ENCODE data around the gene IGF1R. TPM values are rescaled to one million over a fixed set of nuclear protein-coding genes. Genes with fewer than 3 reads are reported as not detected.

IGF1R gene
- total RNA-seq, 1 experiment from 2014 or later = 16.3 TPM

- no peak for ATAC-seq
- no peak overlapping the region for H3K9ac ChIP-seq (ENCODE audit: low read length)
- CTCF ChIA-PET = interaction anchor here (1.3 kb wide), 1 partner anchor 12 kb away, joined by 3 read pairs; no protein-coding TSS in a partner anchor
- no peak overlapping the region for H2AFZ ChIP-seq (ENCODE audit: low read depth, low read length, poor library complexity, severe bottlenecking)
- no peak overlapping the region for H3K27ac ChIP-seq (ENCODE audit: low read depth, low read length)
- no peak for TF ChIP-seq POLR2A (IDR thresholded peaks at IDR 0.05; ENCODE audit: borderline replicate concordance, extremely low read depth, insufficient read depth, insufficient read length)
- POLR2A ChIA-PET = no interaction called here
- no peaks in the 10 kb centered on the region for H3K79me2 ChIP-seq (ENCODE audit: insufficient read depth, low read length)
- intact Hi-C loops (cut with micrococcal nuclease) = no loop called here
- no peaks in the 10 kb centered on the region for H3K27me3 ChIP-seq (ENCODE audit: insufficient read depth, low read length)
- H3K4me1 ChIP-seq (ENCODE audit: control insufficient read depth in 1 of 2, insufficient read depth in 2 of 2, low read length in 2 of 2) = peaks cover 4 to 6% of the 10 kb centered on the region in 2 experiments; a peak in 1 of 4 replicates
- H4K20me1 ChIP-seq (ENCODE audit: insufficient read depth) = no peaks in the 10 kb centered on the region
- H3K9me3 ChIP-seq (ENCODE audit: control insufficient read depth in 1 of 2, insufficient read depth in 1 of 2, low read depth in 1 of 2, low read length in 2 of 2) = no peaks in the 10 kb centered on the region
- no peaks in the 10 kb centered on the region for H3K36me3 ChIP-seq (ENCODE audit: control insufficient read depth in 1 of 2, insufficient read depth in 2 of 2, low read length in 2 of 2)
- no peaks in the 10 kb centered on the region for H3K9me2 ChIP-seq (ENCODE audit: insufficient read depth)
- no peak for DNase-seq (ENCODE audit: low read depth, low spot score)
- no peak overlapping the region for H3K4me2 ChIP-seq (ENCODE audit: low read length)
- RAD21 ChIA-PET (ENCODE audit: low non-redundant PET in 1 of 2, low total read pairs in 2 of 2, uncharacterized antibody in 2 of 2, unreplicated experiment in 2 of 2) = no interaction called here
- BruUV-seq (replicated peaks) = no TSS peak
- no peak overlapping the region for H3K4me3 ChIP-seq (replicated peaks in 1 of 2; ENCODE audit: low read depth in 1 of 2, low read length in 2 of 2)
Observed at GRCh38 chr15:98791046-98791701, 142.8 kb downstream of the IGF1R start.

- intact Hi-C loops (cut with micrococcal nuclease) = no loop called here
- POLR2A ChIA-PET = no interaction called here
- Histone ChIP-seq H3K27me3 (ENCODE audit: insufficient read depth, low read length) (no peaks in the 10 kb centered on the region), H2AFZ (ENCODE audit: low read depth, low read length, poor library complexity, severe bottlenecking) (no peak overlapping the region), H3K4me2 (ENCODE audit: low read length) (no peak overlapping the region), H3K9ac (ENCODE audit: low read length) (no peak overlapping the region), H3K36me3 (ENCODE audit: control insufficient read depth in 1 of 2, insufficient read depth in 2 of 2, low read length in 2 of 2) (no peaks in the 10 kb centered on the region), H4K20me1 (ENCODE audit: insufficient read depth) (no peaks in the 10 kb centered on the region), H3K4me1 (ENCODE audit: control insufficient read depth in 1 of 2, insufficient read depth in 2 of 2, low read length in 2 of 2) (peaks cover 4 to 6% of the 10 kb centered on the region in 2 experiments; a peak in 1 of 4 replicates), H3K9me2 (ENCODE audit: insufficient read depth) (no peaks in the 10 kb centered on the region), H3K4me3 (replicated peaks in 1 of 2; ENCODE audit: low read depth in 1 of 2, low read length in 2 of 2) (no peak overlapping the region), H3K27ac (ENCODE audit: low read depth, low read length) (no peak overlapping the region), H3K79me2 (ENCODE audit: insufficient read depth, low read length) (no peaks in the 10 kb centered on the region), H3K9me3 (ENCODE audit: control insufficient read depth in 1 of 2, insufficient read depth in 1 of 2, low read depth in 1 of 2, low read length in 2 of 2) (no peaks in the 10 kb centered on the region)
- DNase-seq (ENCODE audit: low read depth, low spot score) = no peak
- CTCF ChIA-PET = interaction anchor here (1.3 kb wide), 1 partner anchor 13 kb away, joined by 3 read pairs; no protein-coding TSS in a partner anchor
- RAD21 ChIA-PET (ENCODE audit: low non-redundant PET in 1 of 2, low total read pairs in 2 of 2, uncharacterized antibody in 2 of 2, unreplicated experiment in 2 of 2) = no interaction called here
- ATAC-seq = no peak
- no TSS peak for BruUV-seq (replicated peaks)
- no peak for TF ChIP-seq RAD21 (IDR thresholded peaks at IDR 0.05; ENCODE audit: low read depth)
- TF ChIP-seq, protein P1, sequence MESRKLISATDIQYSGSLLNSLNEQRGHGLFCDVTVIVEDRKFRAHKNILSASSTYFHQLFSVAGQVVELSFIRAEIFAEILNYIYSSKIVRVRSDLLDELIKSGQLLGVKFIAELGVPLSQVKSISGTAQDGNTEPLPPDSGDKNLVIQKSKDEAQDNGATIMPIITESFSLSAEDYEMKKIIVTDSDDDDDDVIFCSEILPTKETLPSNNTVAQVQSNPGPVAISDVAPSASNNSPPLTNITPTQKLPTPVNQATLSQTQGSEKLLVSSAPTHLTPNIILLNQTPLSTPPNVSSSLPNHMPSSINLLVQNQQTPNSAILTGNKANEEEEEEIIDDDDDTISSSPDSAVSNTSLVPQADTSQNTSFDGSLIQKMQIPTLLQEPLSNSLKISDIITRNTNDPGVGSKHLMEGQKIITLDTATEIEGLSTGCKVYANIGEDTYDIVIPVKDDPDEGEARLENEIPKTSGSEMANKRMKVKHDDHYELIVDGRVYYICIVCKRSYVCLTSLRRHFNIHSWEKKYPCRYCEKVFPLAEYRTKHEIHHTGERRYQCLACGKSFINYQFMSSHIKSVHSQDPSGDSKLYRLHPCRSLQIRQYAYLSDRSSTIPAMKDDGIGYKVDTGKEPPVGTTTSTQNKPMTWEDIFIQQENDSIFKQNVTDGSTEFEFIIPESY (IDR thresholded peaks at IDR 0.05; ENCODE audit: extremely low read depth, insufficient replicate concordance, low read length) = no peak
- TF ChIP-seq, protein P2, sequence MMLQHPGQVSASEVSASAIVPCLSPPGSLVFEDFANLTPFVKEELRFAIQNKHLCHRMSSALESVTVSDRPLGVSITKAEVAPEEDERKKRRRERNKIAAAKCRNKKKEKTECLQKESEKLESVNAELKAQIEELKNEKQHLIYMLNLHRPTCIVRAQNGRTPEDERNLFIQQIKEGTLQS (IDR thresholded peaks at IDR 0.05) = no peak
- TF ChIP-seq POLR2AphosphoS5 (IDR thresholded peaks at IDR 0.05; ENCODE audit: low read depth, low read length) = no peak
- TF ChIP-seq SP1 (IDR thresholded peaks at IDR 0.05; ENCODE audit: low read depth) = no peak
- TF ChIP-seq SIN3A (IDR thresholded peaks at IDR 0.05; ENCODE audit: low read depth) = no peak
- no peak for TF ChIP-seq EZH2phosphoT487 (IDR thresholded peaks at IDR 0.05; ENCODE audit: borderline replicate concordance)
- no peak for TF ChIP-seq ZNF274 (IDR thresholded peaks at IDR 0.05; ENCODE audit: low read depth, low read length)
Observed at GRCh38 chr15:98792117-98792516, 143.8 kb downstream of the IGF1R start.
